GM12874 (cell line): ENCODE data around the gene UTS2R.

Source experiments
- CTCF ChIP-seq: IDR thresholded peaks from 2 replicates; pipeline ENCODE4 v1.5.1; 2011; ENCODE audit warnings: low read depth, mild to moderate bottlenecking, control low read depth, low read length, moderate library complexity; ENCODE audit not compliant: insufficient read depth

The UTS2R gene

DNA sequence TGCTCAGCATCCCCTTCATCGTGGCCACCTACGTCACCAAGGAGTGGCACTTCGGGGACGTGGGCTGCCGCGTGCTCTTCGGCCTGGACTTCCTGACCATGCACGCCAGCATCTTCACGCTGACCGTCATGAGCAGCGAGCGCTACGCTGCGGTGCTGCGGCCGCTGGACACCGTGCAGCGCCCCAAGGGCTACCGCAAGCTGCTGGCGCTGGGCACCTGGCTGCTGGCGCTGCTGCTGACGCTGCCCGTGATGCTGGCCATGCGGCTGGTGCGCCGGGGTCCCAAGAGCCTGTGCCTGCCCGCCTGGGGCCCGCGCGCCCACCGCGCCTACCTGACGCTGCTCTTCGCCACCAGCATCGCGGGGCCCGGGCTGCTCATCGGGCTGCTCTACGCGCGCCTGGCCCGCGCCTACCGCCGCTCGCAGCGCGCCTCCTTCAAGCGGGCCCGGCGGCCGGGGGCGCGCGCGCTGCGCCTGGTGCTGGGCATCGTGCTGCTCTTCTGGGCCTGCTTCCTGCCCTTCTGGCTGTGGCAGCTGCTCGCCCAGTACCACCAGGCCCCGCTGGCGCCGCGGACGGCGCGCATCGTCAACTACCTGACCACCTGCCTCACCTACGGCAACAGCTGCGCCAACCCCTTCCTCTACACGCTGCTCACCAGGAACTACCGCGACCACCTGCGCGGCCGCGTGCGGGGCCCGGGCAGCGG, 3.2 kb downstream of the UTS2R start:
- TF ChIP-seq CTCF, result no peak

DNA sequence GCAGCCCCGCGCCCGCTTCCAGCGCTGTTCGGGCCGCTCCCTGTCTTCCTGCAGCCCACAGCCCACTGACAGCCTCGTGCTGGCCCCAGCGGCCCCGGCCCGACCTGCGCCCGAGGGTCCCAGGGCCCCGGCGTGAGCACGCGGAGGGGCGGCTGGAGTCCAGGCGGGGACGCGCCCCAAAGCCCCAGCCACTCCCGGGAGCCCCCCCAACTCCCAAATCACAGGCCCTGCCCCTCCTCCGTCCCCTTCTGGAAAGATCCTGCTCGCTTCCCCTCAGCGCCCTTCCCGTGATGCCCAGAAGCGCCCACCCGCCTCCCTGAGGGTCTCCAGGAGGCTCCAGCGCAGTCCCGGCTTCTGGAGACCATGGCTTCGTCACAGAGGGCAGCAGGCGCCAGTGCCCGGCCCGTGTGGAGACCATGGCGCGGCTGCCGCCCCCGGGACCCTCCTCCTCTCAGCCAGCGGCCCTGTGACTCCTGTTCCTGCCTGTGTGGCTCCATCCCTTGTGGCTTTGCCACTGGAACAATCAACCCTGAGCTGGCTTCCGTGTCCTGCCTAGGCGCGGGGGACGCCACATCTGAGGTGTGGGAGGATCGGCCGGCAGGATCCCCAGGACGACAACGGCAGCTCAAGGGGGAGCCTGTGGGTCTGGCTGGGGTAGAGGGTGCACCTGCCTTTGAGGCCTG, 3.9 kb downstream of the UTS2R start:
- no peak for TF ChIP-seq CTCF

DNA sequence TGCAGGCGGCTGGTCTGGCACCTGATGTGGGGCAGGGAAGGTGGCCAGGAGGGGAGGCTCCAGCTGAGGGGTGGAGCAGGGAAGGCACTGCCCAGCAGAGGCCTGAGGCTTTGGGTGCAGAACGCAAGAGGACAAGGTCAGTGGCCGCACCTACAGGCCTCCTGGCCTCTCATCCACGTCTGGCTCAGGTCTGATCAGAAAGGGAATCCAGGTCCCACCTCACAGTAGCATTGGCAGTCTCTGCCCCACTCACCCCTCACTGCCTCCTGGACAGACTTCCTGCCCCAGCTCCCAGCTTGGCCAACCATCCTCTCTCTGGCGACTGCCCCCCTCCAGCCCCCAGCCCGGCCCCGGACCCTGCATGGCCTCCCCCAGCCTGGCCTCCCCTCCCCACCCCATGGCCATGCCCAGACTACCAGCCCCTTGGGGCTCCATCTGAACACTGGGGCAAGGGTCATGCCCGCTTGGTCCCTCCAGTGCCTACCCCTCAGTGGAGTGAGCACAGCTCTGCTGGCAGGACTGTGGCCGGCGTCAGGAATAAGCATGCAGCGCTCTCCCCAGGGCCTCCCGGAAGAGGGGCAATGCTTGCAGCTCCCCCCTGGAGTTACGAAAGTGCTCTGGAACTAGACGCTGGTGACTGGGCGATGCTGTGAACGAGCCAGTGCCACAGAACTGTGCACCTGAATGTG, 4.6 kb downstream of the UTS2R start:
- TF ChIP-seq CTCF, result no peak

GRCh38 chr17:82377924-82378740, 6.6 kb downstream of the UTS2R start:
- TF ChIP-seq CTCF, result no peak

GRCh38 chr17:82378741-82379021, 7.1 kb downstream of the UTS2R start:
- TF ChIP-seq CTCF, result no peak

GRCh38 chr17:82380860-82381702, 9.5 kb downstream of the UTS2R start:
- no peak for TF ChIP-seq CTCF
